NCI-H748 (cell line): ENCODE measurements around the gene HTR7.
A peak's percentile ranks its signal among the peaks of the same experiment; 100 is the strongest.

ENCODE experiments used
- DNase-seq: peaks from one replicate; lab custom pipeline; 2025; ENCODE audit not compliant: unreplicated experiment; lab: John Stamatoyannopoulos, UW

HTR7 gene

DNA sequence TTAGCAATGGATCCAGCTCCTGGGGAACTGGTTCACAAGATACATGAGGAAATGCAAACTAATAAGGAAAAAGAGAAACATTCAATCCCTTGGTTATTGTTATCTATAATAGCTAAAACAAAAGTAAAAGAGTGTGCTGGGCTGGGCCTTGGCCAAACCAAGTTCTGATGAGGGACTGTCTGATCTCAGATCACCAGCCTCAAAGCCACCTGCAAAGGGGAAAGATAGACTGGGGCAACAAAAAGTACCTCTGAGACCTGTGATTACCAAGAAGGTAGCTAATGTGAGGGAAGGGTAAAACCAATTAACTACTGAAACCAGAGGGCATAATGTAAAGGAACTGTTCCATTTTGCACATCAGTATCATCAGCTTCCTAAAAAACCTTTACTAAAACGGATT, 51.2 kb downstream of the HTR7 start:
- DNase-seq, result no peak

DNA sequence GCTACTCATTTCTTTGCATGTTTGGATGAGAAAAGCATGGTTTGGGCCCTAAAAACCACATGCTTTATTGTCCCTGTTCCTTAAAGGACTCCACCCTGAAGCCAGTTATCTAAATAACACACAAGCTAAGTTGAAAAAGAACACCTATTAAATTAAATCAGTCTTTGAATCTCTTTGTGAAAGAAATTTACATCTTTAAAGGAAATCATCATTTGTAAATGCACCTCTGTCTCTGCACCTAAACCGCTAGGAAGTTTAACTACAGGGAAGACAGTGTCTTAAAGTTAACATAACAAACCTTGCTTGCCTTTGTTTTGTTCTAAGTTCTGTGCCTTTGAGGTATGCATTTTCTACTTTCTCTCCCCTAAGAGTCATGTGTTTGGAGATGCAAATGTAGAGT, 52.6 kb downstream of the HTR7 start:
- no peak for DNase-seq

DNA sequence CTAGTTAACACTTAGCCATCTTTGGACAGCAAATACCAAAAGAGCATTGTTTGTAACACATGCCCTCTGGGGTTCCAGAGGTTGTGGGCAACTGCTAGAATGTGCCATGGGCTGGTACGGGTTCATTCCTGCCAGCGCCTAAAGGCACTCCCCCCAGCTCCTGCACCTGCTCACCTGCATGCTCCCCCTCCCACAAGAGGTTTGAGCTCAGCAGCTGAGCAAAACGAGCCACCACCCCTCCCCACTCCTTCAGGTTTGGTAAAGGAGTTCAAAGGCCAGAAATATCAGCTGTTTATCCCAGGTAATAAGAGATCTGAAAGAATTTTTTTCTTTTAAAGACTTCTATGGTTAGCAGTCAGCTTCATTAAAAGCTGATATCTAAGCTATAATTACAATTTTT, 53.5 kb downstream of the HTR7 start:
- no peak for DNase-seq

DNA sequence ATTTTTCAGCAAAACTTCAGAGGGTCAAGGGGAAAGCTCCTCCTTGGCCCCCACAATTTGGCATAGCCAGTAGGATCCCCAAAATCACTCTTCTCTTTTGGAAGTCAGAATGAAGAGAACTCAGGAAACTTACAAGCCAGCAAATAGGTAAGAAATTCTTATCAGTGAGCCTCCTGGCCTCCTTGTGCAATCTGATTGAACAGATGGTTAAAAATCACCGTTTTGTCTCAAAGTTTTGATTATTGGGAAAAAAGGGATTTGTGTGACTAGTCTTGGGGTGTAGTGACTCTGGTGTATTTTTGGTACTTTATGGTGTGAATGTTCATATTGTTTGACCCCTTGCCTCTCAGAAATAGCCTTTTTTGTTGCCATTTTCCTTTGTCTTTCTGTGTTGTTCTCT, 56.2 kb downstream of the HTR7 start:
- DNase-seq, result no peak

DNA sequence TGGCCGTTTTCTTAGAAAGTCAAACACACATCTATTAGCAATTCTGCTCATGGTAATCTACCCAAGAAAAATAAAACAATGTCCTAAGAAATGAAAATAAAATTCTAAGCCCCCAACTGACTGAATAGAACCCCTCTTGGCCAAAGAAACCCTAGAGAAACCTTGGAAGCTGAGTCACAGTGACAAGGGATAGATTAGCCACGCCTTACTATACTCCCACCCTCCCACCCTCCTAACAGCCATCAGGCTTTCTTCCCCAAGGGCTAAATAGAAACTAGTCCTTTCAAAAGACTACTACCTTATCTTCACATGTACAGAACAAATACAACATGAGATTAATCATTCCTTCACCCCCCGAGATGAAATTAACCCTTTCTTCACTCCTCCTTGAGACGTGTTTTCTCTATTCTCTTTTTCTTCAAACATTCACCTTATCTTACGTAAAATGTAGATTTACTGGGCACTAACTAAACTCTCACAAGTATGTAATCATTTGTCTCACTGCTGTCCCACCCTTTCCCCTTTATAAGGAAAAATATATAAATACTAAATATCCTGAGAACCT, 57.5 kb downstream of the HTR7 start:
- no peak for DNase-seq

DNA sequence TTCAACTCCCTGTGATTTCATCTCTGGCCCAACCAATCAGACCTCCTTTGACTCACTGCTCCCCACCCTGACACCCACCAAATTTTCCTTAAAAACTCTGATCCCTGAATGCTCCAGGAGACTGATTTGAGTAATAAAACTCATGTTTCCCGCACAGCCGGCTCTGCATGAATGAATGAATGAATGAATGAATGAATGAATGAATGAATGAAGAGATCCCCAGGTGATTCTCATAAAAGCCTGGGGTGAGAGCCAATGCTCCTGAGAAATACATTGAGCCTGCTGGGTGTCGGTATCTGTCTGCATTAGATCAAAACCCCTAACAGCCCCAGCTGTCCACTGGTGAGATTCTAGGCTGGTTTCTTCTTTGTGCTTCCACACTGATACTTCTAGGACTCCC, 58.7 kb downstream of the HTR7 start:
- DNase-seq, result no peak

DNA sequence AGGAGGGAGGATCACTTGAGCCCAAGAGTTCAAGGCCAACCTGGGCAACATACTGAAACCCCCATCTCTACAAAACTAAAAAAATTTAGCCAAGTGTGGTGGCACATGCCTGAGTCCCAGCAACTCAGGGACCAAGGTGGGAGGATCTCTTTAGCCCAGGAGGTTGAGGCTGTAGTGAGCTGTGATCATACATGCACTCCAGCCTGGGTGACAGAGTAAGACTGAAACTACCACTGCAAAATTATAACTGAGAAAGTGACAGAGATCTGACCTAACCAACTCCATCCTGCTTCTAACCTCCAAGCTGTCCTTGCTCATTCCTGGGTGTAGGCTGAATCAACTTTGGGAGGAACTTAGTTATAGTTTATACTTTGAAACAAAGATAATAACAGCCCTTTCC, 59.4 kb downstream of the HTR7 start:
- DNase-seq, result no peak

DNA sequence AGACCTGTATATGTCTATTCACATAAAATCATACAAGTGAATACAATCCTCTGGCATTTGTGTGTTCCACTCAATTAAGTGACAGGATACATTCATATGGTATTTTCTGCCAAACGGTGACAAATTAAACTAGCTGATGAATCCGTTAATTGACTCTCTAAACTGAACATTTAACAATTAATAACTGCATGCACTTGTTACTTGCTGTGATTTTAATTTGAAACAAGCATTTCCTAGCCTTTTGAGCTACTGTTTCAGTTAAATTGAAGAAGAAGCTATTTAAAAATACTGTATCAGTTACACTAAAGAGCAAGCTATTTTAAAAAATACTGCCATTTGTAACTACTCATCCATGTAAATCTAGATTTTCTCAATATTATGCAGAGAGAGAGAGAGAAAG, 67.4 kb downstream of the HTR7 start:
- no peak for DNase-seq

DNA sequence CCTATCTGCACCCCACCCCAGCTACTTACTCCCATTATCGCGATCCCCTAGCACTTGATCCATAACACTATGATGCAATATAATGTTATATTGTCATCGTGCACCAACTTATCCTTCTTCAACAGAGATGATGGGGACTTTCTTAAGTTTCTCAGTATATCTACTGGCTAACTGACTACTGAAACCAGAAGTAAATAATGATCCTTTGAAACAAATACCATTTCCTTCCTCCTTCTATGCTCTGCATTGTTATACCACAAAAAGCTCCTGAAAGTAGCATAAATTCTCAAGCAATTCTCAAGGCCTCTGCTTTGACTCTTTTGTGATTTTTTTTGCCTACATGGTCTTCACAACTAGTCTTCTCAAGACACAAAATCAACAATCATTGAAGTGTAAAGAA, 68.9 kb downstream of the HTR7 start:
- DNase-seq, result no peak

DNA sequence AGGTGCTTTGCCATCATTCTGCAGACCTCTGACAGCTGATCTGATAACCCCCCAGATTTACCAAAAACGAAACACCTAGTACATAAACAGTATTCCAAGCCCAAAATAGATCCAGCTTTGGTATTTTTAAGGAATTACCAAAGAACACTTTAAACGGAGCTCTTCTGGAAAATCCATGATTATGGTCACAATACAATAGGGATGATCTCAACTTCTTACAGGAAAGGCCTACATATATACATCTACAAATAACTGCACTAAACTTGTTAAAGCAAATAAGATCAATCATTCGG, 69.7 kb downstream of the HTR7 start:
- no peak for DNase-seq

DNA sequence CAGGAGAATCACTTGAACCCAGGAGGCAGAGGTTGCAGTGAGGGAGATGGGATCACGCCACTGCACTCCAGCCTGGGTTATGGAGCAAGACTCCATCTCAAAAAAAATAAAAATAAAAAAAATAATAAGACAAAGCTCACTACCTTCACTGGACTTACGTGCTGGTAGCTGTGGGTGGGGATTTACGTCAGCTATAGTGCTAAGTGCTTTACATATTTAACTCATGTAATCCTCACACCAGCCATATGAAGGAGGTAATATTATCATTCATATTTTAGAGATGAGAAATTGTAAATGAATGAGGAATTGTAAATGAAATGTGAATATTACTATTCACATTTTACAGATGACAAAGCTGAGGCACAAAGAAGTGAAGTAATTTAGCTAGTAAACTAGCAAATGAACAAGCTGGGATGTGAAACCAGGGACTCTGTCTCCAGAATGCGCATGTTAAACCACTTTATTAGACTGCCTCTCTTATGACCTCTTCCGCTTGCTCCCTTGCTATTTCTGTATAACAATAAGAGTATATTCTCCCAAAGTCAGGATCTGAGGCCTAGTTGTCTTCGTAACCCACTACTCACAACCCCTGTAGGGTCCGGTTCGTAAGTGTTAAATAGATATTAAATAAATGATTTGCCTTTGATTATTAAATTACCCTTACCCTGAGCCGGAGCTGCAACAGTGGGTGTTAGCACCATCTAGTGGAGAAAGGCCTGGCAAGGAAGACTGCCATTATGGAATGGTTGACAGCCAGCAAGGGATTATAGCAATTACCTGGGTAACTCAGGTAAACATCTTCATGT, 70.2 kb downstream of the HTR7 start:
- peak; percentile 52 for DNase-seq

DNA sequence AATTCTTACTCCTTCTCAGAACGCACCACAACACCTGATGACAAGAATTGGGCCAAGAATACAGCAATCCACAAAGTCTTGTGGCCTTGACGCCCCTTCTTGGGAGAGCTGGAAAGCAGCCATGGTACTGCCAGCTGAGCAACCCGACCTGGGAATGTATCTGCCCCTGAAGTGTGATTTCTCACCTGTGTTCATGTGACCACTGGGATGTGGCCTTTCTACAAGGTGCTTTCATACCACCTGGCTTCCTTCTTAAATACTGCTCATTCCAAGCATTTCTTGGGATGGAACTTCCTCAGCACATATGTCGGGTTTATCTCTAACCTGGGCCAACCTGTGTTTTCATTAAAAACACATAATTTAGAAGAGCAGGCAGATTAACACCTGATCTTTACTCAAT, 72.1 kb downstream of the HTR7 start:
- DNase-seq, result no peak

DNA sequence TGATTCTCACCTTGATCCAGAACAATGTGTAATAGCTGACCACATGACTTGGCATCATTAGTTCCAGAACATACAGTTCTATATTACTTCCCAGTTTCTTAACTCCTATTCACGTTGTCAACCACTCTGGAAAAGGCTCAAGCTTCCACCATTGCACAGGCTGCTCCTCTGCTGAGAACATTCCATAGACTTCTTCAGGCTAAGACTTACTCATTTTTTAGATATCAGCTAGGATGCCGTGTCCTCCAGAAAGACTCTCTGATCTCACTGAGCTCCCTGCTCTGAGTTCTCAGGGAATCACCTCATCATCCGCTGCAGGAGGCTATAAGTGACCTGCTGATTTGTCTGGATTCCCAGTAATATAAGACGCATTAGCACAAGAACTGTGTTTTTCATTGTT, 73.1 kb downstream of the HTR7 start:
- no peak for DNase-seq

DNA sequence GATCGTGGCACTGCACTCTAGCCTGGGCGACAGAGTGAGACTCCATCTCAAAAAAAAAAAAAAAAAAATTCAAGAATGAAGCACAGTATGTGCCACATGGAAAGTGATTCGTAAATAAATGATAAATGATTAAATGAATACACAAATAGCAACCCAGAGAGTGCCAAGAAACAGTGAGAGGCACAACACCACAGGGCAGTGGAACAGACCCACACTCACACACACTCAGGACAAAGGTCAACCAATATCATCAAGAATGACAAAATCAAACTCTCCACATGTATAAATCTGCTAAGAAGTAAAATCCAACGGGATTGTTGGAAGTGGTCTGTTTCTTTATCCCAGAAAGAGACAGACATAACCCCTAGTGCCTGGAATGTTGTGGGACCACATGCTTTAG, 77.4 kb downstream of the HTR7 start:
- DNase-seq, result no peak

DNA sequence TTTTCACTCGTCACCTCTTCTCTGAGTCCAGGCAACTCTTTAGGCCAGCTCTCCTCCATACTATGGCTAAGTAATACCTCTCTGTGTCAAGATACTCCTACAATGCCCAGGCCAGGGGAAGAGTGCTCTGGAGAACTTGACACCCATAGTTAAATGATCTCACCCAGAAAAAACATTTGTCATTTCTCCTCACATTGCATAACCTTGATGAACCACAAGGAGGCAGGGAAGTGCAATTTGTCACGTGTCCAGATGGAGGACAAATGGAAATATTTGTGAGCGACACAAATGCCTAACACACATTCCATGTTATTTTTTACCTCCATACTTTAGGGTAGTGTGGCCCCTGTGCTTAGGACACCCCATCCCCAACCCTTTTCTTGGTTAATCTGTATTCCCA, 78.3 kb downstream of the HTR7 start:
- peak; percentile 6 for DNase-seq

DNA sequence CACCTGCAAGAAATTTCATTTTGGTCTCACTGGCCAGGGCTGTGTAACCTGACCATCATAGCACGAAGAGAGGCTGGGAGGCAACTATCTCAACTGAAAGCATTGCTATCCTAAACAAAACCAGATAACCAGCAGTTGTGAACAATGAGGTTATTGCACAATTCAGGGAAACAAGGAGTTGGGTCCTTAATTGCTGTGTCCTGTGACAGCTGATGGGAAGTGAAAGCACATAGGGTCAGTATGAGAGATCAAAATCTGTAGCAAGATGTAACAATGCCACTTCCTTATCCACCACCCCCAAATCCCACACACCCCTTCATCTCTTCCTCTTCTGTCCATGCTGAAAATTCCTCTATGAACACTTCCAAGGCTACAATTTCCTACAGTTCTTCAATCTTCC, 80.2 kb downstream of the HTR7 start:
- no peak for DNase-seq

DNA sequence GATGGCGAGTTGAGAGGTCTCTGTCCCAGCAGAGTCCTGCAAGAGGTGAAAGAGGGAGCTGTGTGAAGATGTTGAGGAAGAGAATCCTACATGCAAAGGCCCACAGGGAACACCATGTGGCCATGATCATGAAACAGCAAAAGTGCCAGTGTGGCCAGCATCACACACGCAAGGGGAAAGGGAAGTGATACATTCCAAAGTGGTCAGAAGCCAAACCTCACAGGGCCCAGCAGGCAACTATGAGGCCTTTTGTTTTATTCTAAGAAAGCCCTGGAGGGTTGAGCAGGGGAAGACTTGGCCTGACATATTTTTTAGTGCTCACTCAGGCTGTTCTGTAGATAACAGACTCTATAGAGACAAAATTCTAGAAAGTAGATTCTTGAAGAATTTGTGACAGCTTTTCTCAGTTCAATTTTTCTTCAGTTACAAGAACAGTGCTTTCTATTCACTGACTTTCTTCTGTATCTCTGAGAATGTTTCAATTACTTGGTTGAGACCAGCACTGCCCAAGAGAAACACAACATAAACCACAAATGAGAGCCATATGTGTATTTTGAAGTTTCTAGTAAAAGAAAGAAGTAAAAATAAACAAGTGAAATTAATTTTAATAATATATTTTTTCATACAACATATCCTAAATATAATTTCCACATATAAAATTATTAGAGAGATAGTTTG, 82.3 kb downstream of the HTR7 start:
- no peak for DNase-seq

DNA sequence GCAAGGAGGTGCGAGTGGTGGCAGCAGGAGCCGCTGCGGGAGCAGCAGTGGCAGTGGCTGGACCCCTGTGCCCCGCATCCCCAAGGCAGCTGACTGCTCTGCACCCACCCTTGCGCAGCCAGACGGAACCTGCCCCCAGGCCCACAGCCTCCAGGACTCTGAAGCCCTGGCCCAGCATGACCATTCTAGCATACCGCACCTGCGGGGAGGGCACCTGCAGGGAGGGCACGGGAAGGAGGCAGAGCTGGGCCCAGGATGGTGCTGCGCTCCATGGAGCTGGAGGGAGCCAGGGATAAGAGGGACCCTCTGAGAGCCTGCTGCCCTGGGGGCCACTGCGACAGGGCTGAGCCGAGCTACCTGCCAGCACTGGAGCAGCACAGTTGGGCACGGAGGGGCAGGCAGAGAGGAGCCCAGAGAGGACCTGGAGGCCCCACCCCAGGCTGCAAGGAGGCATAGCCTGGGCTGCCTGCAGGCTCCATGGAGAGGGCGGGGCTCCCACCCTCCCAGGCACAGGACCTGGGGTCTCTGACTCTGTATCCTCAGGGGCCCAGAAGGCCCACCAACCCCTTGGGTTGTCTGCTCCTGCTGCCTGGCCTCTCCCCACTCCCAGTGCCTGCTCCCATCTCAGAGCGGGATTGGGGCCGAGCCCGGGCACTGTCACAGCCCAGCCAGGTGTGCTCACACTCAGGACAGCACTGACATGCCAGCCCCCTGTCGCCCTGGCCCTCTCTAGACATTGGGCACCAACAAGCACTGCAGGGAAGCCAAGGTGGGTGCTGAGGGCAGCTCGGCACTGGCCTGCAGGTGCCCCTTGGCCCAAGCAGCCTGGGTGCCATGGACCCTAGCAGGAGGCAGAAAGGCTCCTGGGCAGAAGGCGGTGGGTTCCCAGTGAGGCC, 87.6 kb downstream of the HTR7 start:
- no peak for DNase-seq

DNA sequence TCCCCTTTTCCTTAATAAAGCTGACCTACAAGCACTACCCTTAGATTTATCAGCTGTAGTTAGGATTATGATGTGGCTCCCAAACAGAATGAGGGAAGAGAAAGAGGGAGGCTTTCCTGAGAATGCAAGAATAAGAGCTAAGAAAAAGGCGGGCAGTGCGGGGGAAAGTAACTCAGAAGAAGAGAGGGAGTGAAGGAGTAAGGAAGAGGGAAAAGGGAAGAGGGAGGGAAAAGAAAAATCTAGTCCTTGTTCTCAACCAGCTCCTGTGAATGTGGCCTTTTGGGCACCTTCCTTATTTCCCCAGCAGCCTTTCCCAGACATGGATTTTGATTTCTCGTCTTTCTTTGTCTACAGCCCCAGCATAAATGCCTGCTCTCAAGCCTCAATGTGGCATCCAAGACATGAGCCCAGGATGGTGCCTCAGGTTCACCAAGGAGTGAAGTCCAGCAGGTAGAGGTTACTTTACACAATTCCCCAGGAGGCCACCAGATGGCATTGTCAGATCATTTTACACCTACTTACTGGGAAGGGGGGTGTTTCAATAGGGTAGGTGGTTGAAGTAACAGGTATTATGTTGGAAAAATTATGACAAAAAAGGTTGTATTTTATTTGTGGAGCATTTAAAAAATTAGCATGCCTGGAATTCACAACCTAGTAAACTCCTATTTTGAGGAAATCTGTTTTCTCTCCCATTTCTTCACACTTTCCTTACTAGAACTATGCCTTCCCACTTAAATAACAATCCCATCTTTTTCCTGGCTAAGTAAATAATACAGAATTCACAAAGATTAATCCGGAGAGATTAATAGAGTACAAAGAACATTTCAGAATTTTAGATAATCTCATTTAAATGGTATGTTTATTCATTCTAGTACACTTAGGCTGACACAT, 106.5 kb downstream of the HTR7 start:
- DNase-seq, result peak; percentile 30

DNA sequence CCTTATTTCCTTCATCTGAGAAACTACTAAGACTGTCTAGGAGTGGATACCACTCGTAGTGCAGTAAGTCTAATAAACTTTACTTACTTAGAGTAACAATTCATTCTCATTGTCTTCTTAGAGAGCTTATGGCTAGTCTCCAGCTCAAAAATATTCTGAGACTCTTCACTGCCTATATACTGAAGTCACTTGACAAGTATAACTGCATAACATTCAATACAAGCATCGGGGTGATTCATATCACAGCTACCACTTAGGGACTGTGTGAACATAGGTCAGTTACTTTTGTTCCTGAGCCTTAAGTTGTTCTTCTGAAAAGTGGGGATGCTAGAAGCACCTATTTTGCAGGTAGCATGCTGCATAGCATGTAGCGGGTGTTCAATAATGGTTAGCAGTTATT, 111.0 kb downstream of the HTR7 start:
- DNase-seq, result no peak

DNA sequence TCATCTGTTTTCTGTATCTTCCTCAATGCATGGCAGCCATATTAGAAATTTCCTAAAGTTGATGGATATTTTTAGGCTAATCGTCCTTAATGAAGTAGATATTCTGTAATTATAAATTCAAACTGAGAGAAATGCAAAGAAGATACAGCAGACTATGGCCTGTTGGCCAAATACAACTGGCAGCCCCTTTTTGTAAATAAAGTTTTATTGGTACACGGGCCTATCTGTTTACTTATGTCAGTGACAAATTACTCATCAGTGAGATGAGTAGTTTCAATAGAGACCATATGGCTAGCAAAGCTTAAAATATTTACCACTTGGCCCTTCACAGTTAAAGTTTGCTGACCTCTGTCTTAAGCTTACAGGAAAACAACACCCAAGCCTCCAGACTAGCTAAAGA, 112.3 kb downstream of the HTR7 start:
- DNase-seq, result no peak
